ENCODE data around the gene XPO4. TPM values are rescaled to one million over a fixed set of nuclear protein-coding genes. Genes with fewer than 3 reads are reported as not detected.

XPO4 gene
- total RNA-seq, 4 donors from 2014 or later, result 4.9 to 35.4 (median 13.3) TPM

- DNase-seq, result no peak
- H3K36me3 ChIP-seq, result no peaks in the 10 kb centered on the region
- no peaks in the 10 kb centered on the region for H3K27me3 ChIP-seq
- H3K9me3 ChIP-seq, result no peaks in the 10 kb centered on the region
- H3K27ac ChIP-seq, result no peak overlapping the region
- intact Hi-C loops (cut with DNase I; ENCODE audit: low total_unique reads), result no loop called here
- TF ChIP-seq, protein P1, sequence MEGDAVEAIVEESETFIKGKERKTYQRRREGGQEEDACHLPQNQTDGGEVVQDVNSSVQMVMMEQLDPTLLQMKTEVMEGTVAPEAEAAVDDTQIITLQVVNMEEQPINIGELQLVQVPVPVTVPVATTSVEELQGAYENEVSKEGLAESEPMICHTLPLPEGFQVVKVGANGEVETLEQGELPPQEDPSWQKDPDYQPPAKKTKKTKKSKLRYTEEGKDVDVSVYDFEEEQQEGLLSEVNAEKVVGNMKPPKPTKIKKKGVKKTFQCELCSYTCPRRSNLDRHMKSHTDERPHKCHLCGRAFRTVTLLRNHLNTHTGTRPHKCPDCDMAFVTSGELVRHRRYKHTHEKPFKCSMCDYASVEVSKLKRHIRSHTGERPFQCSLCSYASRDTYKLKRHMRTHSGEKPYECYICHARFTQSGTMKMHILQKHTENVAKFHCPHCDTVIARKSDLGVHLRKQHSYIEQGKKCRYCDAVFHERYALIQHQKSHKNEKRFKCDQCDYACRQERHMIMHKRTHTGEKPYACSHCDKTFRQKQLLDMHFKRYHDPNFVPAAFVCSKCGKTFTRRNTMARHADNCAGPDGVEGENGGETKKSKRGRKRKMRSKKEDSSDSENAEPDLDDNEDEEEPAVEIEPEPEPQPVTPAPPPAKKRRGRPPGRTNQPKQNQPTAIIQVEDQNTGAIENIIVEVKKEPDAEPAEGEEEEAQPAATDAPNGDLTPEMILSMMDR (IDR thresholded peaks at IDR 0.05), result no peak
- no peak for TF ChIP-seq POLR2A (IDR thresholded peaks at IDR 0.05)
- no peaks in the 10 kb centered on the region for H3K4me1 ChIP-seq
- no peak overlapping the region for H3K4me3 ChIP-seq
Observed at GRCh38 chr13:20851844-20852402, 50.6 kb downstream of the XPO4 start.

GRCh38 chr13:20848944-20849343 lies 53.6 kb downstream of the XPO4 start:
- Histone ChIP-seq H3K4me1 (no peaks in the 10 kb centered on the region), H3K9me3 (no peaks in the 10 kb centered on the region), H3K36me3 (no peaks in the 10 kb centered on the region), H3K27me3 (no peaks in the 10 kb centered on the region), H3K27ac (no peak overlapping the region), H3K4me3 (no peak overlapping the region)
- intact Hi-C loops (cut with DNase I; ENCODE audit: low total_unique reads), result no loop called here
- no peak for DNase-seq
- TF ChIP-seq, protein P1 (IDR thresholded peaks at IDR 0.05), result no peak
- TF ChIP-seq POLR2A (IDR thresholded peaks at IDR 0.05), result no peak

- no peaks in the 10 kb centered on the region for H3K9me3 ChIP-seq
- DNase-seq, result no peak
- no peak overlapping the region for H3K27ac ChIP-seq
- H3K27me3 ChIP-seq, result no peaks in the 10 kb centered on the region
- no peaks in the 10 kb centered on the region for H3K36me3 ChIP-seq
- no peaks in the 10 kb centered on the region for H3K4me1 ChIP-seq
- no peak overlapping the region for H3K4me3 ChIP-seq
- intact Hi-C loops (cut with DNase I; ENCODE audit: low total_unique reads), result no loop called here
- no peak for TF ChIP-seq POLR2A (IDR thresholded peaks at IDR 0.05)
- TF ChIP-seq, protein P1 (IDR thresholded peaks at IDR 0.05), result no peak
Observed at GRCh38 chr13:20848203-20848602, 54.3 kb downstream of the XPO4 start.

GRCh38 chr13:20847296-20847695 lies 55.2 kb downstream of the XPO4 start:
- intact Hi-C loops (cut with DNase I; ENCODE audit: low total_unique reads), result no loop called here
- no peak for DNase-seq
- Histone ChIP-seq H3K27me3 (no peaks in the 10 kb centered on the region), H3K36me3 (no peaks in the 10 kb centered on the region), H3K4me1 (no peaks in the 10 kb centered on the region), H3K4me3 (no peak overlapping the region), H3K9me3 (no peaks in the 10 kb centered on the region), H3K27ac (no peak overlapping the region)
- TF ChIP-seq, protein P1 (IDR thresholded peaks at IDR 0.05), result no peak
- no peak for TF ChIP-seq POLR2A (IDR thresholded peaks at IDR 0.05)

DNA sequence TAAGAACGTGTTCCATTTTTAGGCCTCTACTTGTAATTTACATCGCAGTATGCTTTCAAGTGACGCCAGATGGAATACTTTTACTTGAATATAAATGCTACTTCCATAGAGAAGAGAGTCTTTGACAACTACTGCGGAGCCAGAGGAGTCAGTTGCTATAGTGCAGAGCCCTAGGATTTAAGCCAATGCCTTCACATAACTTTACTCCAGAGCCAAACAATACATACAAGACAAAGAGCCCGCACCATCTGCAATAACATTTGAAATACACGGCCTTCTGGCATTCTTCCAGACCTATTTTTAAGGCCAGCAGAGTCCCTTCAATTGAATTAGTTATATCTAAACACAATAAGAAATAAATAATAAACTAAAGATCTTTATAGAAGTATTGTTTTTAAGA lies 59.4 kb downstream of the XPO4 start:
- H3K4me3 ChIP-seq, result no peak overlapping the region
- no peaks in the 10 kb centered on the region for H3K36me3 ChIP-seq
- intact Hi-C loops (cut with DNase I; ENCODE audit: low total_unique reads), result no loop called here
- H3K9me3 ChIP-seq, result no peaks in the 10 kb centered on the region
- TF ChIP-seq, protein P1 (IDR thresholded peaks at IDR 0.05), result no peak
- TF ChIP-seq POLR2A (IDR thresholded peaks at IDR 0.05), result no peak
- no peak overlapping the region for H3K27ac ChIP-seq
- no peaks in the 10 kb centered on the region for H3K27me3 ChIP-seq
- no peaks in the 10 kb centered on the region for H3K4me1 ChIP-seq
- no peak for DNase-seq
